ENCODE data around the gene MAPK10. TPM values are rescaled to one million over a fixed set of nuclear protein-coding genes. Genes with fewer than 3 reads are reported as not detected.

Gene MAPK10
- total RNA-seq, 1 donor from 2014 or later, result 92.6 TPM

- DNase-seq, result no peak
- Mint-ChIP-seq H3K4me1 (ENCODE audit: low read depth, unreplicated experiment) (no peaks in the 10 kb centered on the region), H3K4me3 (ENCODE audit: unreplicated experiment) (no peak overlapping the region), H3K36me3 (ENCODE audit: unreplicated experiment) (no peaks in the 10 kb centered on the region), H3K27me3 (ENCODE audit: unreplicated experiment) (no peaks in the 10 kb centered on the region), H3K9me3 (ENCODE audit: unreplicated experiment) (no peaks in the 10 kb centered on the region), H3K27ac (ENCODE audit: unreplicated experiment) (no peak overlapping the region)
- no peak for TF ChIP-seq CTCF (IDR thresholded peaks at IDR 0.05; ENCODE audit: partially characterized antibody, unreplicated experiment)
Measured at GRCh38 chr4:86035688-86036087, 324.2 kb downstream of the MAPK10 start.

- Mint-ChIP-seq H3K27me3 (ENCODE audit: unreplicated experiment) (no peaks in the 10 kb centered on the region), H3K36me3 (ENCODE audit: unreplicated experiment) (no peaks in the 10 kb centered on the region), H3K4me1 (ENCODE audit: low read depth, unreplicated experiment) (no peaks in the 10 kb centered on the region), H3K4me3 (ENCODE audit: unreplicated experiment) (no peak overlapping the region), H3K27ac (ENCODE audit: unreplicated experiment) (no peak overlapping the region), H3K9me3 (ENCODE audit: unreplicated experiment) (no peaks in the 10 kb centered on the region)
- DNase-seq, result no peak
- TF ChIP-seq CTCF (IDR thresholded peaks at IDR 0.05; ENCODE audit: partially characterized antibody, unreplicated experiment), result no peak
Measured at GRCh38 chr4:86034616-86035015, 325.2 kb downstream of the MAPK10 start.

DNA sequence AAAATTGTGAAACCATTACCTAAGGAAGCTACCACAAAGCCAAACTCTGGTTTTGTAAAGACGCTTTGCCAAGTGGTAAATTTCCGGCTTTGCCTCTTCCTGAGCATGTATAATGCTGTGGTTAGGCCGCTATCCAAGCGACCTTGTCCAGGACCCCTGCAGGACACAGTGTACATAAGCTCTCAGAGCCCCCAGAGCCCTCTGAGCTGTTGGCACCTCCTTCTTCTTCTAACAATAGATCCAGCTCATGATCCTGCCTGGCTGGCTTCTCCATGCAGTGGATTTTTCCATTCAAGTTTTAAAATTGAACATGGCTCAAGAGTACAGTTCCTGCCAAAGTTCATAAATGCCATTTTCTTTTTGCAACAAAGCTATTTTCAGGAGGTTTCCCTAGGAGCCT is 326.7 kb downstream of the MAPK10 start:
- TF ChIP-seq CTCF (IDR thresholded peaks at IDR 0.05; ENCODE audit: partially characterized antibody, unreplicated experiment), result no peak
- H3K27me3 Mint-ChIP-seq (ENCODE audit: unreplicated experiment), result no peaks in the 10 kb centered on the region
- H3K4me1 Mint-ChIP-seq (ENCODE audit: low read depth, unreplicated experiment), result no peaks in the 10 kb centered on the region
- no peaks in the 10 kb centered on the region for H3K9me3 Mint-ChIP-seq (ENCODE audit: unreplicated experiment)
- no peak overlapping the region for H3K4me3 Mint-ChIP-seq (ENCODE audit: unreplicated experiment)
- H3K36me3 Mint-ChIP-seq (ENCODE audit: unreplicated experiment), result no peaks in the 10 kb centered on the region
- no peak for DNase-seq
- H3K27ac Mint-ChIP-seq (ENCODE audit: unreplicated experiment), result no peak overlapping the region

DNA sequence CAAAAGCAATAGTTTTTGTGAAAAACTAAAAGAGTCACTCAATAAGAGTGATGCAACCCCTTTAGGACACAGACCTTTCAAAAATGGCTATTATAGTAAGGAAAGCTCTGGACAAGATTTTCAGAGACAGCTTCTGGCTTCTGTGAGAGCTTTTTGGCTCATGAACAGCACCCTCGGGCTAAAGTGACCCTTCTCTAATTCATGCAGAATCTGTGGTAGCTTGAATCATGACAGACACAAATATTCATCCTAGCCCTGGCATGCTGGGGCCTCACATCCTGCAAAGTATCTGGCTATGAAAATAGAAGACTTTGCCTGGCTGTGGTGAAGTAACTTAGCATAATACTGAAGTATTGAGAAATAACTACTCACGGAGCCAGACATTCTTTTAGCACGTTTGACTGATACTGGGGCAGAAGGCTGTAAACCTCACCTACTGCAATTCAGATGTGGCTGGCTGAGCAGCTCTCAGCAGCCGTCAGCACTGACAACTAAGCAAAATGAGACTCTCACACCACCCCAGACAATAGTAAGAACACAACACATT is 327.3 kb downstream of the MAPK10 start:
- no peak for TF ChIP-seq CTCF (IDR thresholded peaks at IDR 0.05; ENCODE audit: partially characterized antibody, unreplicated experiment)
- no peak for DNase-seq
- Mint-ChIP-seq H3K27ac (ENCODE audit: unreplicated experiment) (no peak overlapping the region), H3K9me3 (ENCODE audit: unreplicated experiment) (no peaks in the 10 kb centered on the region), H3K27me3 (ENCODE audit: unreplicated experiment) (no peaks in the 10 kb centered on the region), H3K4me1 (ENCODE audit: low read depth, unreplicated experiment) (no peaks in the 10 kb centered on the region), H3K4me3 (ENCODE audit: unreplicated experiment) (no peak overlapping the region), H3K36me3 (ENCODE audit: unreplicated experiment) (no peaks in the 10 kb centered on the region)

DNA sequence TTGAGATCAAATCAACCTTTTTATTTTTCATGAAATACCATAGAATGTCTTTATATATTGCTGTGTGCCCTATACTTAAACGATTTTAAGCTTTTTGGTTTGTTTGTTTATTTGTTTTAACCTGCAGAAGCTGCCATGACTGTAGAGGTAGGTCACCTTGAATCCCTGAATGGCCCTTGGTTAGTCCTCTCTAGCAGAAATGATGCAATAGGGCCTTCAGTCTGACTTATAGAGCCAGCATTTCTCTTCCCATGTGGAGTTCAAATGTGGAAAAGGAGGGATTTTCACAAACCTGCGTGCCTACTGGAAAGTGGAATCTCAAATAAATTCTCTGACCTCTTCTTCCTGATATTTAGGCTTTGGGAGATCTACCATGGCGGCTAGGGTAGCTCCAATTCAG is 327.9 kb downstream of the MAPK10 start:
- H3K9me3 Mint-ChIP-seq (ENCODE audit: unreplicated experiment), result no peaks in the 10 kb centered on the region
- no peaks in the 10 kb centered on the region for H3K4me1 Mint-ChIP-seq (ENCODE audit: low read depth, unreplicated experiment)
- no peak for DNase-seq
- TF ChIP-seq CTCF (IDR thresholded peaks at IDR 0.05; ENCODE audit: partially characterized antibody, unreplicated experiment), result no peak
- no peak overlapping the region for H3K27ac Mint-ChIP-seq (ENCODE audit: unreplicated experiment)
- no peaks in the 10 kb centered on the region for H3K36me3 Mint-ChIP-seq (ENCODE audit: unreplicated experiment)
- H3K27me3 Mint-ChIP-seq (ENCODE audit: unreplicated experiment), result no peaks in the 10 kb centered on the region
- no peak overlapping the region for H3K4me3 Mint-ChIP-seq (ENCODE audit: unreplicated experiment)

Measured in glutamatergic neuron (in vitro differentiated cells).